ENCODE results near the gene FKBP4.
A peak's percentile ranks its signal among the peaks of the same experiment; 100 is the strongest.

GRCh38 chr12:2853626-2854025, 58.9 kb downstream of the FKBP4 start:
- TF ChIP-seq CTCF (IDR thresholded peaks at IDR 0.05): peak in 5 of 6 experiments; percentile 8 to 77 (median 71)
- no peak for TF ChIP-seq POLR2A (IDR thresholded peaks at IDR 0.05)
